Stimulated activated memory B cell treated with anti-CD40 and anti-IgM and Interleukin-4, amounts not matched to agents 10 μg/mL and 1 μg/mL and 100 μg/mL, for 72 hours (primary cell): ENCODE results near the gene HBE1.
"Not testable (repeated sequence)": the region's sequence is repeated elsewhere in the genome, so short reads cannot be mapped to it uniquely, and the experiment has no call there.

Experiments
- ATAC-seq: fragments of 150-1000 bp; cut with Tn5 transposase; 2 replicates; pipeline ENCODE4 v1.10.0; 2021
- H3K27ac Mint-ChIP-seq: one replicate; pipeline ENCODE4 v1.8.0; 2022; ENCODE audit warnings: mild to moderate bottlenecking, mixed read lengths
- H3K27me3 Mint-ChIP-seq: one replicate; pipeline ENCODE4 v1.8.0; 2022; ENCODE audit warnings: mixed read lengths
- H3K36me3 Mint-ChIP-seq: one replicate; pipeline ENCODE4 v1.8.0; 2022; ENCODE audit warnings: mixed read lengths
- H3K4me1 Mint-ChIP-seq: one replicate; pipeline ENCODE4 v1.8.0; 2022; ENCODE audit warnings: mixed read lengths
- H3K4me3 Mint-ChIP-seq: one replicate; pipeline ENCODE4 v1.8.0; 2022; ENCODE audit warnings: mild to moderate bottlenecking, moderate library complexity, mixed read lengths
- H3K9me3 Mint-ChIP-seq: one replicate; pipeline ENCODE4 v1.8.0; 2022; ENCODE audit warnings: mixed read lengths

Gene HBE1

DNA sequence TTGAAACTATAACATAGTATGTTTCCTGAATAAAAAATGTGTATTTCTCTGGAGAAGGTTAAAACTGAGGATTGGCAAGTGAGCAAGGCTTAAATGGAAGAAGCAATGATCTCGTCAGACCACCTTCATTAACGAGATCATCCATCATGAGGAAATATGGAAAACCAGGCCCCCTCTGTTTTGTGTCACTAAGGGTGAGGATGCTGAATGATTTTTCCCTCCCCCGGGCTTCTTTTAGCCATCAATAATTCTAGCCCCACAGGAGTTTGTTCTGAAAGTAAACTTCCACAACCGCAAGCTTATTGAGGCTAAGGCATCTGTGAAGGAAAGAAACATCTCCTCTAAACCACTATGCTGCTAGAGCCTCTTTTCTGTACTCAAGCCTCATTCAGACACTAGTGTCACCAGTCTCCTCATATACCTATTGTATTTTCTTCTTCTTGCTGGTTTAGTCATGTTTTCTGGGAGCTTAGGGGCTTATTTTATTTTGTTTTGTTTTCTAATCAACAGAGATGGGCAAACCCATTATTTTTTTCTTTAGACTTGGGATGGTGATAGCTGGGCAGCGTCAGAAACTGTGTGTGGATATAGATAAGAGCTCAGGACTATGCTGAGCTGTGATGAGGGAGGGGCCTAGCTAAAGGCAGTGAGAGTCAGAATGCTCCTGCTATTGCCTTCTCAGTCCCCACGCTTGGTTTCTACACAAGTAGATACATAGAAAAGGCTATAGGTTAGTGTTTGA is 5.8 kb upstream of the HBE1 start:
- Mint-ChIP-seq H3K4me1 (no peaks in the 10 kb centered on the region), H3K27me3 (peaks cover 12% of the 10 kb centered on the region), H3K27ac (no peak overlapping the region), H3K4me3 (no peak overlapping the region), H3K36me3 (no peaks in the 10 kb centered on the region), H3K9me3 (no peaks in the 10 kb centered on the region)
- no peak for ATAC-seq

DNA sequence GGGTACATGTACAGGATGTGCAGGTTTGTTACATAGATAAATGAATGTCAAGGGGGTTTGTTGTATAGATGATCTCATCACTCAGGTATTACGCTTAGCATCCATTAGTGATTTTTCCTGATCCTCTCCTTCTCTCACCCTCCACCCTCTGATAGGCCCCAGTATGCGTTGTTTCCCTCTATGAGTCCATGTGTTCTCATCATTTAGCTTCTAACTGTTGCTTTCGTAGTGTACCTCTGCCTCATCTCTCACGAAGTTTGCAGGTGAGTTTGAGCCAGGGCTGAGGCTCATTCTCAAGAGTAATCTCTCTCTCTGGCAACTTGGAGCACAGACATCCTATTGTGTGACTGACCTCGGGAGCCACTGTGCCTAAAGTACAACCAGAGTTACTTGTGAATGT is 4.7 kb upstream of the HBE1 start:
- Mint-ChIP-seq H3K9me3 (no peaks in the 10 kb centered on the region), H3K4me1 (no peaks in the 10 kb centered on the region), H3K27ac (no peak overlapping the region), H3K36me3 (no peaks in the 10 kb centered on the region), H3K4me3 (no peak overlapping the region), H3K27me3 (peaks cover 12% of the 10 kb centered on the region)
- no peak for ATAC-seq

DNA sequence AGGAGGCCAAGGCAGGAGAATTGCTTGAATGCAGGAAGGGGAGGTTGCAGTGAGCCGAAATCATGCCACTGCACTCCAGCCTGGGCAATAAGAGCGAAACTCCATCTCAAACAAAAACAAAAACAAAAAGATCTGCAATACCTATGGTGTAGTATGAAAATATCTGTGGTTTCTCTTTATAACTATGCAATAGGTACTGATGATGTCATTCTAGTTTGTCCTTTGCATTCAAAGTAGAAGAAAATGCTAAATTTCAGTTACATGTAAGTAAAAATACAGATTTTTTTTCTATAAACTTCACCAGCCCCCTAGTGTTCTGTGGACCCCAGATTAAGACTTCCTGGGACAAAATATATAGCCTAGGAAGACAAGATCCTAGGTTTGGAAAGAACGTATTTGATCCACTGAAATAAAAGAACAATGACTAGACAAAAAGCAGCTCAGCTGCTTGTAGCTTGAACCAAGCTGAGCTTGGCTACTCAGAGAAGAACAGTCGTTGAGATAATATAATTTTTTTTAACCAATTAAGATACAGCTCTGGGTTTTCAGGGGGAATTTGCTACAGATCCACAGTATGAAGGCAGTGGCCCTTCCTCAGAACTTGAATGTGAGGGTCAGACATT is 2.8 kb upstream of the HBE1 start:
- ATAC-seq, result no peak
- H3K9me3 Mint-ChIP-seq, result no peaks in the 10 kb centered on the region
- H3K27me3 Mint-ChIP-seq, result peaks cover 12% of the 10 kb centered on the region
- H3K4me3 Mint-ChIP-seq, result no peak overlapping the region
- no peaks in the 10 kb centered on the region for H3K4me1 Mint-ChIP-seq
- no peak overlapping the region for H3K27ac Mint-ChIP-seq
- H3K36me3 Mint-ChIP-seq, result no peaks in the 10 kb centered on the region

DNA sequence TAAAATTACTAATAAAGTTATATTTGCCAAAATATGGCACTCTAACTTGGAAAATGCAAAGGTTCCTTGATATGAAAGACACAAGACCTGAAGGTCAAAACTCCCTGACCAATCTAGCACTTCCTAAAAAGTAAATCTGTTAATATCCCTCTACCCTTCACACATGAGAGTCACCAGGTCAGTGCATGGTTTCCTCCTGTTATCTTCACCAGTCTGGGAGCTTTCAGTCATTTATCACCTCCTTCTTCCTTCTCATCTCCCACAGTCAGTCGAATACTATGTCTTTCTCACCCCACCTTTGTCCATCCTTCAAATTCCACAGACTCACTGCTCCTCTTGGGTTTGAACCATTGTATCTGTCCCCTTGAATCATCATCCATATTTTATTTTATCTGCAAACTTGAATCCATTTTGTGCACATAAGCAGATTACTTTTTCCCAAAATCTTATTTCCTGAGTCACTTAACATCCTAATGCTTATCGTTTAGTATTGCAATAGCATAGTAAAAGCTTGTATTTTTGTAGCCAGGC is 2.6 kb downstream of the HBE1 start:
- peaks cover 11% of the 10 kb centered on the region for H3K27me3 Mint-ChIP-seq
- no peaks in the 10 kb centered on the region for H3K9me3 Mint-ChIP-seq
- no peaks in the 10 kb centered on the region for H3K36me3 Mint-ChIP-seq
- ATAC-seq, result no peak
- no peak overlapping the region for H3K27ac Mint-ChIP-seq
- no peaks in the 10 kb centered on the region for H3K4me1 Mint-ChIP-seq
- no peak overlapping the region for H3K4me3 Mint-ChIP-seq

DNA sequence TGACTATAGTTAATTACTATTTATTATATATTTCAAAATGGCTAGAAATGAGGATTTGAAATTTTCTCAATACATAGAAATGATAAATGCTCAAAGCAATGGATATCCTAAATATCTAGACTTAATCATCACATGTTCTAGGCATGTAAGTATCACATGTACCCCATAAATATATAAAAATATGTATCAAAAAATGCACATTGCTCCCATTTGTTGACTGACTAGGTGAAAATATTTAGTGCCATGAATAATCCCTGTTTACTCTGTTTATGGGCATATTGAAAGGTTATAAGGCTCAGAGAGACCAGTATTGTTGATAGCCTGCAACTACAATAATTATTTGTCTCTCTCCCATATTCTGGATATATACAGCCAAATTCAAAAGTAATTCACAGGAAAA is 3.1 kb downstream of the HBE1 start:
- H3K27ac Mint-ChIP-seq, result no peak overlapping the region
- H3K9me3 Mint-ChIP-seq, result no peaks in the 10 kb centered on the region
- H3K4me3 Mint-ChIP-seq, result no peak overlapping the region
- H3K27me3 Mint-ChIP-seq, result peaks cover 7% of the 10 kb centered on the region
- H3K4me1 Mint-ChIP-seq, result no peaks in the 10 kb centered on the region
- no peaks in the 10 kb centered on the region for H3K36me3 Mint-ChIP-seq
- ATAC-seq, result no peak

DNA sequence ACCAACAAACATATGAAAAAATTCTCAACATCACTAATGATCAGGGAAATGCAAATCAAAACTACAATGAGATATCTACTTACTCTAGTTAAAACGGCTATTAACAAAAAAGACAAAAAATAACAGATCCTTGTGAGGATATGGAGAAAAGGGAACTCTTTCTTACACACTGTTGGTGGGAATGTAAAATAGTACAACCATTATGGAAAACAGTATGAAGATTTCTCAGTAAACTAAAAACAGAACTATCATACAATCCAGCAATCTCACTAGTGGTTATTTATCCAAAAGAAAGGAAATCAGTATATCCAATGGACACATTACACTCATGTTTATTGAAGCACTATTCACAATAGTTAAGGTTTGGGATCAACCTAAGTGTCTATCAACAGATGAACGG is 3.9 kb downstream of the HBE1 start:
- Mint-ChIP-seq H3K4me1 (no peaks in the 10 kb centered on the region), H3K4me3 (no peak overlapping the region), H3K36me3 (no peaks in the 10 kb centered on the region), H3K9me3 (no peaks in the 10 kb centered on the region), H3K27ac (no peak overlapping the region), H3K27me3 (no peaks in the 10 kb centered on the region)
- ATAC-seq, result no peak

DNA sequence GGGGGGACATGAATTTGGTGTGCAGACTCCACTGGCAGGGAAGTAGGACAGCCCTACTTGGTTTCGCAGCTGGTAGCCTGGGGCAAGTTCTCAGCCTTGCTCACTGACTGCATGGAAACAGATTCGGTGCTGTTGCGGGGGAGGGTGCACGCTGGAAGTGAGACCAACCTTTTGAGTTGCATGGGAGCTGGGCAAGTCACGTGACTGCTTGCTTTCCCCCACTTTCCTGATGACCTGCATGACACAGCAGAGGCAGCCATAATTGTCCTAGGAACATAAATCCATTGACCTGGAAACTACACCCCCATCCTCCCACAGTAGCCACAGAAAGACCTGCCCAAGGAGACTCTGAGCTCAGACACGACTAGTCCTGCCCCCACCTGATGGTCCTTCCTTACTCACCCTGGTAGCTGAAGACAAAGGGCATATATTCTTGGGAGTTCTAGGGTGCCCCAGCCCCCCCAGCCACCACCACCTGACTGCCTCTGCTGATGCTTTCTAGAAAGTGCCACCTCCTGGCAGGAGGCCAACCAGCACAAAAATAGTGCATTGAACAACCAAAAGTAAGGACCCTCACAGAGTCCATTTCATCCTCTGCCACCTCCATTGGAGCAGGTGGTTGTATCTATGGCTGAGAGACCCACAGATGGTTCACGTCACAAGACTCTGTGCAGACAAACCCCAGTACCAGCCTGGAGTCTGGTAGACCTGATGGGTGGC is 11.0 kb downstream of the HBE1 start:
- ATAC-seq, result no peak
- no peaks in the 10 kb centered on the region for H3K36me3 Mint-ChIP-seq

DNA sequence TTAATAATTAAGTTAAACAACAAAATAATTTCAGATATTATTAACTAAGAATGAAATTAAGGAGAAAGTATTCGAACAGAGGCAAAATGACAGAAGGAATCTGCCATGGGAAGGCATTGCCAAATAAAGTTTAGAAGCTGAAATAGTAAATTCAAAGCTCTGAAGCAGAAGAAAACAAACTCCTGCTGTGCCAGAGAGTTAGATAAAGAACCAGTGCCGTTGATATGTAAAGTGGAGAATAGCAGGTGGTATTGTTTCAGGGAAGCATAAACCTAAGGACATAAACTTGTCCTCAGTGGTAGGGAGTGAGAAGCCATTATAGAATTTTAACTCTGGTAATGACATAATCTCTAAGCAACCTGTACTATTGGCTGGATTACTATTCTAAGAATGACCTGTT is 12.4 kb downstream of the HBE1 start:
- Mint-ChIP-seq H3K27ac (no peak overlapping the region), H3K4me3 (no peak overlapping the region), H3K9me3 (peaks cover 2% of the 10 kb centered on the region), H3K36me3 (no peaks in the 10 kb centered on the region), H3K27me3 (no peaks in the 10 kb centered on the region), H3K4me1 (no peaks in the 10 kb centered on the region)
- ATAC-seq, result no peak

More for the DNA sequence above, 11.0 kb downstream of the HBE1 start:
- Mint-ChIP-seq H3K27me3 (no peaks in the 10 kb centered on the region), H3K9me3 (peaks cover 2% of the 10 kb centered on the region), H3K27ac (no peak overlapping the region), H3K4me3 (no peak overlapping the region), H3K4me1 (no peaks in the 10 kb centered on the region)

DNA sequence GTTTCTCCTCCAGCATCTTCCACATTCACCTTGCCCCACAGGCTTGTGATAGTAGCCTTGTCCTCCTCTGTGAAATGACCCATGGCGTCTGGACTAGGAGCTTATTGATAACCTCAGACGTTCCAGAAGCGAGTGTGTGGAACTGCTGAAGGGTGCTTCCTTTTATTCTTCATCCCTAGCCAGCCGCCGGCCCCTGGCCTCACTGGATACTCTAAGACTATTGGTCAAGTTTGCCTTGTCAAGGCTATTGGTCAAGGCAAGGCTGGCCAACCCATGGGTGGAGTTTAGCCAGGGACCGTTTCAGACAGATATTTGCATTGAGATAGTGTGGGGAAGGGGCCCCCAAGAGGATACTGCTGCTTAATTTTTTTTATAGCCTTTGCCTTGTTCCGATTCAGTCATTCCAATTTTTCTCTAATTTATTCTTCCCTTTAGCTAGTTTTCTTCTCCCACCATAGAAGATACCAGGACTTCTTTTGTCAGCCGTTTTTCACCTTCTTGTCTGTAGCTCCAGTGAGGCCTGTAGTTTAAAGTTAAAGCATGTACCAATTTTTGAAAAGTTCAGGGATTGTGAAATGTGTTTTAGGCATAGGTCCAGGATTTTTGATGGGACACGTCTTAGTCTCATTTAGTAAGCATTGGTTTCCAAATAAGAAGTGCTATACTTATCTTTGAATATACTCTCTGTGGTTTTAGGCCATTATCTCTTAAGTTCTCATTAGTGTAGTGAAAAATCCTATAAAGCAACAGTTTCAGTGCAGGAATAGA is 14.9 kb downstream of the HBE1 start, which contains the start of gene HBG2:
Gene HBG2 (minus strand): TSS at position 136 of the 768 bp plus-strand sequence. CDS start 53 bp downstream, at position 83.
- not testable (repeated sequence) for H3K4me1 Mint-ChIP-seq, H3K27me3 Mint-ChIP-seq, ATAC-seq, H3K27ac Mint-ChIP-seq, H3K9me3 Mint-ChIP-seq, H3K36me3 Mint-ChIP-seq, H3K4me3 Mint-ChIP-seq

DNA sequence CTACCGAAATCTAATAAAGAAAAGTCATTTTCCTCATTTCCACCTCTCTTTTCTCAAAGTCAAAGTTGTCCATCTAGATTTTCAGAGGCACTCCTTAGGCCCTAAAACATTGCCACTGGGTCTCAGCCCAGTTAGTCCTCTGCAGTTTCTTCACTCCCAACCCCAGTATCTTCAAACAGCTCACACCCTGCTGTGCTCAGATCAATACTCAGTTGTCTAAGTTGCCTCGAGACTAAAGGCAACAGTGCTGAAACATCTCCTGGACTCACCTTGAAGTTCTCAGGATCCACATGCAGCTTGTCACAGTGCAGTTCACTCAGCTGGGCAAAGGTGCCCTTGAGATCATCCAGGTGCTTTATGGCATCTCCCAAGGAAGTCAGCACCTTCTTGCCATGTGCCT is 15.7 kb downstream of the HBE1 start:
- H3K27ac Mint-ChIP-seq, H3K4me3 Mint-ChIP-seq, H3K27me3 Mint-ChIP-seq: not testable (repeated sequence)

DNA sequence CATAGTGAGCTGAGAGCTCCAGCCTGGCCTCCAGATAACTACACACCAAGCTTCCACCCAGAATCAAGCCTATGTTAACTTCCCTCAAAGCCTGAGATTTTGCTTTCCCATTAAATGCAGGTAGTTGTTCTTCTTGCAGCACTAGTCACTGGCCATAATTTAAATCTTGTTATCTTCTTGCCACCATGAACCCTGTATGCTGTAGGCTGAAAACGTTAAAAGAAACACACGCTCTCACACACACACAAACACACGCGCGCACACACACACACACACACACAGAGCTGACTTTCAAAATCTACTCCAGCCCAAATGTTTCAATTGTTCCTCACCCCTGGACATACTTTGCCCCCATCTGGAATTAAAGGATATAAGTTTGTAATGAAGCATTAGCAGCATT is 16.3 kb downstream of the HBE1 start:
- not testable (repeated sequence) for H3K4me3 Mint-ChIP-seq, H3K36me3 Mint-ChIP-seq, H3K27ac Mint-ChIP-seq, H3K9me3 Mint-ChIP-seq, H3K27me3 Mint-ChIP-seq, H3K4me1 Mint-ChIP-seq, ATAC-seq

More for the DNA sequence above, 15.7 kb downstream of the HBE1 start:
- H3K36me3 Mint-ChIP-seq, H3K9me3 Mint-ChIP-seq, H3K4me1 Mint-ChIP-seq, ATAC-seq: not testable (repeated sequence)

DNA sequence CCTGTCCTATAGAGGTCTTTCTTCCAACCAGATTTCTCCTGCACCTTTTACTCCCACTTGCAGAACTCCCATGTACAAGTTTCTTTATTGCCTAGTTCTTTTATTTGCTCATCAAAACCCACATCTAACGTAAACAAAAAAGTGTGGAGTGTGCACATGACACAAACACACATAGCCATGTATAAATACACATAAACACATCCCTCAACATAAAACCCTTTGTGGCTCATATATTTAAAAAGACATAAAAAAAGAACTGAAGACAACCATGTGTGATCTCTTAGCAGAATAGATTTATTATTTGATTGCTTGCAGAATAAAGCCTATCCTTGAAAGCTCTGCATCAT is 16.9 kb downstream of the HBE1 start:
- H3K4me1 Mint-ChIP-seq, result no peaks in the 10 kb centered on the region
- ATAC-seq, result no peak
- H3K27ac Mint-ChIP-seq, result no peak overlapping the region
- peaks cover 6% of the 10 kb centered on the region for H3K27me3 Mint-ChIP-seq
- no peak overlapping the region for H3K4me3 Mint-ChIP-seq
- H3K9me3 Mint-ChIP-seq, result no peaks in the 10 kb centered on the region
- H3K36me3 Mint-ChIP-seq, result no peaks in the 10 kb centered on the region

DNA sequence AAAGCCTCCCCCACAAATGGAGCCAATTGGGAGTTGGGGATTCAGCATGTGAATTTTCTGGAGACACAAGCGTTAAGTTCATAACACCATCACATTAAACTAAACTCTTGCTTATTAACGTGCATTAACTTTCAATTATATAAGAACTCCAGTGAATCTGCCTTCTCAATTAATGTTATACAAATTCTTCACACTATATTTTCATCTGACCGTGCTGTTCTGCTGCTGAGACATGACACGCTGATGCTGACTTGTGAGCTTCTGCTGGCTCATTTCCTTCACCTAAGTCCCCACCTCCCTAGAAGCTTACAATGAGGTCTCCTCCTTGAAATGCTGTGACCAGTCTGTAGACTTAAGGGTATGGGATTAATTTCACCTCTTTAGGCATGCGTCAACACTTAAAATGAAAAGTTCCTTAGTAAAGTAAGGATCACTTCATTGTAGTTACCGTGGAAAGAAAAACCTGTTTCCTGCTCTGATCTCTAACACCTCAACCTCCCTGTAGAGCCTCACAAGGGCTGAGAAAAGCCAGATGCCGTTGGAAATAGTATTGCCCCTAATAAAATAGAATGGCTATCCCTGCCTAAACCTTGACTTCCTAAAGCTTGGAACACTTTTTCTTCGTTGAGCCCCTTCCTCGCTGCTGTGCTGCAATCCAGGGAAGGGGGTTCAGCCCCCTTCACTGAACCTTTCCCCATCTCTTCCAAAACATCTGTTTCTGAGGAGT is 17.4 kb downstream of the HBE1 start:
- Mint-ChIP-seq H3K4me3 (no peak overlapping the region), H3K4me1 (no peaks in the 10 kb centered on the region)
- no peak for ATAC-seq

DNA sequence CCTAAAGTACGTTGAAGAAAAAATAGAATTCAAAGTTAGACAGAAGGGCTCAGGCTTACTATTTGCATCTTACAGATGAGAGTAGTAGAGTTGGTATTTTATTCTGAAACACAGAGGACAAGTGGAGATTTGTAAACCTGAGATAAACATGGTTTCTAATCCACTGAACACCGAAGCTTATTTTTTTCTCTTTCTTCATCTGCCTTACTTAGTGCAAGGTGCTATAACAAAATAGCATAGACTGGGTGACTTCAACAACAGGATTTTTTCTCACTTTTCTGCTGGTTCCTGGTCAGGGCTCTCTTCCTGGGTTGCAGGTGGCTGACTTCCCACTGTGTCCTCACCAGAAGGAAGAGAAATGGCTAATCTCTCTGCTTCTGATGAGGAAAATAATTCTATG is 18.0 kb downstream of the HBE1 start:
- no peak overlapping the region for H3K4me3 Mint-ChIP-seq
- no peak for ATAC-seq
- no peaks in the 10 kb centered on the region for H3K9me3 Mint-ChIP-seq
- no peaks in the 10 kb centered on the region for H3K4me1 Mint-ChIP-seq
- peaks cover 6% of the 10 kb centered on the region for H3K27me3 Mint-ChIP-seq
- H3K36me3 Mint-ChIP-seq, result no peaks in the 10 kb centered on the region
- no peak overlapping the region for H3K27ac Mint-ChIP-seq

More for the DNA sequence above, 17.4 kb downstream of the HBE1 start:
- Mint-ChIP-seq H3K27me3 (peaks cover 6% of the 10 kb centered on the region), H3K27ac (no peak overlapping the region), H3K36me3 (no peaks in the 10 kb centered on the region), H3K9me3 (no peaks in the 10 kb centered on the region)
